H1 (cell line): Measurements from ENCODE around the gene OLFML2B. TPM values are rescaled to one million over a fixed set of nuclear protein-coding genes. Genes with fewer than 3 reads are reported as not detected.

Experiments used
- CTCF ChIA-PET: fragments of 300-600 bp; sonication (Branson Sonifier 250); formaldehyde crosslinking; loops from one replicate; lab custom pipeline; 2021; ENCODE audit not compliant: partially characterized antibody; lab: Charles Lee
- POLR2A ChIA-PET: fragments of 300-600 bp; sonication (Branson Sonifier 250); formaldehyde crosslinking; loops from one replicate; lab custom pipeline; 2021; ENCODE audit warnings: inconsistent platforms; ENCODE audit not compliant: partially characterized antibody; lab: Charles Lee
- DNase-seq, 2 experiments: peaks; one replicate each; pipeline versions ENCODE4 v3.0.0 to v3.0.0-alpha.2; 2010 to 2022; ENCODE audit warnings: low spot score in 2 of 2, low read depth in 1 of 2, mixed read lengths in 1 of 2
- FAIRE-seq: peaks from 2 replicates; lab custom pipeline; 2011; peaks lifted over from hg19 to GRCh38; lab: Jason Lieb, UNC
- H2AFZ ChIP-seq: 2 replicates; pipeline ENCODE4 v1.8.1; 2012; ENCODE audit warnings: low read length, inconsistent platforms
- H2AK5ac ChIP-seq: 2 replicates; pipeline ENCODE4 v1.6.1; 2013; ENCODE audit warnings: low read depth, low read length
- H2BK120ac ChIP-seq: replicated peaks from 2 replicates; pipeline ENCODE3; 2013; ENCODE audit warnings: low read depth, low read length, inconsistent platforms
- H2BK12ac ChIP-seq: 2 replicates; pipeline ENCODE4 v1.6.1; 2013; ENCODE audit warnings: low read depth, low read length
- H2BK15ac ChIP-seq: 2 replicates; pipeline ENCODE4 v1.6.1; 2013; ENCODE audit warnings: low read length
- H2BK20ac ChIP-seq: 2 replicates; pipeline ENCODE4 v1.6.1; 2013; ENCODE audit warnings: low read length
- H2BK5ac ChIP-seq: 2 replicates; pipeline ENCODE4 v1.6.1; 2013; ENCODE audit warnings: low read depth, low read length
- H3K14ac ChIP-seq: 2 replicates; pipeline ENCODE4 v1.6.1; 2013; ENCODE audit warnings: inconsistent platforms; ENCODE audit not compliant: insufficient read length
- H3K18ac ChIP-seq: 2 replicates; pipeline ENCODE4 v1.6.1; 2013; ENCODE audit warnings: low read length; ENCODE audit errors: extremely low read depth
- H3K23ac ChIP-seq: 2 replicates; pipeline ENCODE4 v1.6.1; 2013; ENCODE audit warnings: inconsistent platforms; ENCODE audit not compliant: insufficient read length
- H3K23me2 ChIP-seq: 2 replicates; pipeline ENCODE4 v1.6.1; 2013; ENCODE audit warnings: low read depth, low read length
- H3K27ac ChIP-seq: 2 replicates; pipeline ENCODE4 v1.6.1; 2011; ENCODE audit warnings: low read depth, low read length, inconsistent platforms
- H3K27me3 ChIP-seq, 4 experiments: replicated peaks in 1 of 4; 1 replicate in 1 of 4; 2 replicates in 3 of 4; pipeline versions ENCODE4 v1.6.1 to v1.8.1; 2011 to 2013; ENCODE audit warnings: low read length in 3 of 4, mild to moderate bottlenecking in 3 of 4, inconsistent platforms in 2 of 4, mixed read lengths in 2 of 4, moderate library complexity in 1 of 4; ENCODE audit not compliant: control insufficient read depth in 3 of 4, insufficient read depth in 3 of 4; ENCODE audit errors: extremely low read depth in 1 of 4
- H3K36me3 ChIP-seq, 4 experiments: 2 replicates each; pipeline versions ENCODE4 v1.6.1 to v1.8.1; 2011 to 2013; ENCODE audit warnings: mild to moderate bottlenecking in 4 of 4, low read length in 3 of 4, moderate library complexity in 2 of 4, control low read depth in 1 of 4, inconsistent platforms in 1 of 4; ENCODE audit not compliant: insufficient read depth in 4 of 4, control insufficient read depth in 2 of 4
- H3K4ac ChIP-seq: replicated peaks from 2 replicates; pipeline ENCODE3; 2013; ENCODE audit warnings: low read length, low read depth, mixed read lengths, inconsistent platforms; ENCODE audit not compliant: insufficient read length
- H3K4me1 ChIP-seq, 4 experiments: replicated peaks in 1 of 4; 1 replicate in 1 of 4; 2 replicates in 3 of 4; pipeline versions ENCODE4 v1.6.1 to v1.8.1; 2011 to 2013; ENCODE audit warnings: low read length in 3 of 4, inconsistent platforms in 2 of 4, mixed read lengths in 1 of 4; ENCODE audit not compliant: insufficient read depth in 4 of 4, control insufficient read depth in 3 of 4
- H3K4me2 ChIP-seq, 2 experiments: 2 replicates each; pipeline versions ENCODE4 v1.6.1 to v1.8.1; 2011 to 2013; ENCODE audit warnings: low read depth in 2 of 2, low read length in 2 of 2, control low read depth in 1 of 2, inconsistent platforms in 1 of 2, mild to moderate bottlenecking in 1 of 2; ENCODE audit not compliant: insufficient read depth in 1 of 2
- H3K4me3 ChIP-seq, 4 experiments: fragments of 200-600, 300-600 bp in 1 of 4; sonication (generic), shearing (Covaris generic), sonication (Bioruptor Twin) in 1 of 4; 2 replicates each; pipeline versions ENCODE4 v1.5.1 to v1.8.1; 2011 to 2016; ENCODE audit warnings: low read length in 4 of 4, low read depth in 3 of 4, control low read depth in 2 of 4, inconsistent platforms in 2 of 4, mild to moderate bottlenecking in 2 of 4, mixed read lengths in 1 of 4, moderate library complexity in 1 of 4; ENCODE audit not compliant: insufficient read depth in 2 of 4; ENCODE audit errors: extremely low read depth in 1 of 4
- H3K56ac ChIP-seq: replicated peaks from 2 replicates; pipeline ENCODE3; 2013; ENCODE audit warnings: low read depth, mild to moderate bottlenecking, mixed read lengths, low read length, inconsistent platforms; ENCODE audit not compliant: insufficient read length
- H3K79me1 ChIP-seq: 2 replicates; pipeline ENCODE4 v1.6.1; 2013; ENCODE audit warnings: low read depth, low read length, control low read depth
- H3K79me2 ChIP-seq, 2 experiments: 2 replicates each; pipeline versions ENCODE4 v1.6.1 to v1.8.1; 2012 to 2013; ENCODE audit warnings: low read length in 2 of 2, mild to moderate bottlenecking in 2 of 2, inconsistent platforms in 1 of 2; ENCODE audit not compliant: insufficient read depth in 2 of 2, control insufficient read depth in 1 of 2
- H3K9ac ChIP-seq, 4 experiments: replicated peaks in 1 of 4; 1 replicate in 1 of 4; 2 replicates in 3 of 4; pipeline versions ENCODE4 v1.6.1 to v1.8.1; 2011 to 2013; ENCODE audit warnings: low read depth in 3 of 4, low read length in 3 of 4, control low read depth in 2 of 4, mild to moderate bottlenecking in 2 of 4, moderate library complexity in 2 of 4, inconsistent platforms in 1 of 4; ENCODE audit errors: extremely low read depth in 1 of 4
- H3K9me3 ChIP-seq, 2 experiments: 2 replicates each; pipeline versions ENCODE4 v1.6.1 to v1.8.1; 2012 to 2013; ENCODE audit warnings: mild to moderate bottlenecking in 2 of 2, moderate library complexity in 2 of 2, control low read depth in 1 of 2, inconsistent platforms in 1 of 2, low read depth in 1 of 2, low read length in 1 of 2, mixed read lengths in 1 of 2; ENCODE audit not compliant: insufficient read depth in 2 of 2
- H4K20me1 ChIP-seq, 2 experiments: replicated peaks in 1 of 2; 2 replicates each; pipeline versions ENCODE3 to v1.8.1; 2011 to 2013; ENCODE audit warnings: inconsistent platforms in 2 of 2, low read length in 2 of 2, mild to moderate bottlenecking in 1 of 2; ENCODE audit not compliant: insufficient read depth in 2 of 2, control insufficient read depth in 1 of 2
- H4K5ac ChIP-seq: 2 replicates; pipeline ENCODE4 v1.6.1; 2013; ENCODE audit warnings: low read length, low read depth, mixed read lengths, inconsistent platforms; ENCODE audit not compliant: insufficient read length
- H4K8ac ChIP-seq: 2 replicates; pipeline ENCODE4 v1.8.0; 2013; ENCODE audit warnings: mild to moderate bottlenecking, moderate library complexity, low read length, inconsistent platforms; ENCODE audit not compliant: insufficient read depth; ENCODE audit errors: extremely low read depth
- H4K91ac ChIP-seq: replicated peaks from 2 replicates; pipeline ENCODE3; 2013; ENCODE audit warnings: low read length, mixed read lengths, inconsistent platforms; ENCODE audit not compliant: insufficient read length
- ASH2L ChIP-seq: fragments of 200-600, 300-600 bp; sonication (generic); IDR thresholded peaks from one replicate; pipeline ENCODE4 v1.7.1; 2017; ENCODE audit warnings: low read length
- CBX8 ChIP-seq: fragments of 300-800, 300-1000 bp; sonication (generic); IDR thresholded peaks from 2 replicates; pipeline ENCODE4 v1.7.1; 2016; ENCODE audit warnings: low read depth, low read length, borderline replicate concordance
- CEBPB ChIP-seq: IDR thresholded peaks from 2 replicates; pipeline ENCODE4 v1.6.1; 2012; ENCODE audit warnings: low read depth, low read length
- EP300 ChIP-seq, 2 experiments: IDR thresholded peaks; 1 replicate in 1 of 2; 2 replicates in 1 of 2; pipeline ENCODE4 v1.6.1; 2011 to 2012; ENCODE audit warnings: low read depth in 2 of 2, low read length in 2 of 2, mild to moderate bottlenecking in 2 of 2, borderline replicate concordance in 1 of 2, inconsistent platforms in 1 of 2, moderate library complexity in 1 of 2
- KDM4A ChIP-seq: IDR thresholded peaks from one replicate; pipeline ENCODE4 v1.7.1; 2012; ENCODE audit warnings: low read depth, mild to moderate bottlenecking, moderate library complexity, low read length, inconsistent platforms; ENCODE audit not compliant: severe bottlenecking
- NRF1 ChIP-seq: IDR thresholded peaks from 2 replicates; pipeline ENCODE4 v1.6.1; 2011; ENCODE audit warnings: mild to moderate bottlenecking, low read depth, low read length, improper control_type of control experiment
- POLR2A ChIP-seq, 2 experiments: IDR thresholded peaks; 1 replicate in 1 of 2; 2 replicates in 1 of 2; pipeline ENCODE4 v1.6.1; 2011; ENCODE audit warnings: low read depth in 2 of 2, low read length in 2 of 2, mild to moderate bottlenecking in 2 of 2; ENCODE audit errors: control extremely low read depth in 1 of 2
- SAP30 ChIP-seq: fragments of 300-600 bp; sonication (generic); IDR thresholded peaks from 2 replicates; pipeline ENCODE4 v1.7.1; 2012; ENCODE audit warnings: low read length, moderate library complexity, mild to moderate bottlenecking, inconsistent platforms; ENCODE audit not compliant: insufficient read depth, insufficient replicate concordance
- TCF12 ChIP-seq: IDR thresholded peaks from 2 replicates; pipeline ENCODE4 v1.6.1; 2011; ENCODE audit warnings: low read depth, mild to moderate bottlenecking, low read length
- YY1 ChIP-seq: IDR thresholded peaks from 2 replicates; pipeline ENCODE4 v1.6.1; 2011; ENCODE audit warnings: low read depth, mild to moderate bottlenecking, low read length
- WGBS, 2 experiments: shearing (Covaris generic) in 1 of 2; methylation state at CpG; one replicate each; pipeline versions ENCODE4 v1.1.6 to v1.1.7; 2013 to 2015; ENCODE audit warnings: low lambda C conversion rate in 2 of 2, mixed read lengths in 2 of 2, inconsistent platforms in 1 of 2, low coverage in 1 of 2, missing lambda C conversion rate in 1 of 2; ENCODE audit not compliant: insufficient replicate concordance in 2 of 2, insufficient coverage in 1 of 2, insufficient read length in 1 of 2; ENCODE audit errors: extremely low coverage in 1 of 2, missing lambda C conversion rate in 1 of 2; 5-methylcytosine and 5-hydroxymethylcytosine counted together
- polyA plus RNA-seq, 7 experiments: library from polyadenylated mRNA; depleted of rRNA in 3 of 7; stranded (reverse) in 5 of 7; unstranded in 2 of 7; fragments of >200 nt in 5 of 7; fragments of 200-250 nt in 2 of 7; gene quantifications; 1 replicate in 5 of 7; 2 replicates in 1 of 7; 4 replicates in 1 of 7; pipeline versions ENCODE4 v1.2.1 to v1.2.3, GENCODE V29; 2011 to 2013; ENCODE audit warnings: missing spikeins in 2 of 7, mixed read lengths in 2 of 7
- total RNA-seq: library from RNA; stranded (reverse); fragmentation: NEBNext Ultra II Directional; extraction: Animal tissue kit (Norgen Biotek cat#: 25700); gene quantifications from 2 replicates; pipeline ENCODE4 v1.2.1, GENCODE V29; 2021

The OLFML2B gene
- total and polyA plus RNA-seq, 2 of the 8 experiments (the other 6 are each of a cell fraction or from before 2014, with no cell fraction given) = 6.5 to 10.4 TPM

GRCh38 chr1:162011337-162012012 lies 12.2 kb downstream of the OLFML2B start:
- ChIA-PET POLR2A (interaction anchor here (0.9 to 1.1 kb wide), 2 partner anchors 12 to 14 kb away, joined by 4 read pairs; partner anchors contain the start of gene OLFML2B), CTCF (interaction anchor here (0.6 to 1.9 kb wide), 2 partner anchors 23 to 196 kb away, joined by 4 to 6 read pairs; no protein-coding TSS in a partner anchor)
- Histone ChIP-seq H4K91ac (no peak overlapping the region), H3K14ac (no peak overlapping the region), H3K27ac (no peak overlapping the region), H2AK5ac (no peak overlapping the region), H3K9me3 (peaks cover 0 to 5% of the 10 kb centered on the region in 2 experiments; a peak in 1 of 4 replicates), H2BK5ac (no peak overlapping the region), H3K4me1 (peaks cover 2 to 13% (median 6%) of the 10 kb centered on the region in 4 experiments; a peak in 3 of 7 replicates), H2BK15ac (no peak overlapping the region), H3K56ac (no peak overlapping the region), H3K23me2 (no peaks in the 10 kb centered on the region; the same call in 1 of the 2 replicates), H4K8ac (no peak overlapping the region; the same call in 1 of the 2 replicates), H3K18ac (no peak overlapping the region), H2BK20ac (no peak overlapping the region), H3K4ac (no peak overlapping the region), H3K36me3 (no peaks in the 10 kb centered on the region), H4K5ac (no peak overlapping the region), H3K4me3 (no peak overlapping the region), H4K20me1 (no peaks in the 10 kb centered on the region), H2BK120ac (no peak overlapping the region), H2BK12ac (no peak overlapping the region), H3K79me1 (no peaks in the 10 kb centered on the region), H3K9ac (no peak overlapping the region), H3K4me2 (no peak overlapping the region), H3K27me3 (no peaks in the 10 kb centered on the region), H3K23ac (no peak overlapping the region), H3K79me2 (no peaks in the 10 kb centered on the region), H2AFZ (no peak overlapping the region)
- no peak for FAIRE-seq
- 85% methylated on average over 9 of the region's 9 CpGs; no CpG with 5 or more reads in 1 of the 2 experiments for WGBS, 2 experiments
- DNase-seq = no peak
- TF ChIP-seq CEBPB (no peak), SAP30 (no peak), CBX8 (no peak), TCF12 (no peak), NRF1 (no peak), EP300 (IDR thresholded peaks at IDR 0.05; ENCODE audit: borderline replicate concordance in 1 of 2, low read depth in 2 of 2, low read length in 2 of 2) (no peak), YY1 (no peak), POLR2A (IDR thresholded peaks at IDR 0.05; ENCODE audit: control extremely low read depth in 1 of 2, low read depth in 2 of 2, low read length in 2 of 2) (no peak), KDM4A (no peak), ASH2L (no peak)
